Measurements from ENCODE around the gene INHA. TPM values are rescaled to one million over a fixed set of nuclear protein-coding genes. Genes with fewer than 3 reads are reported as not detected.

INHA gene
- total RNA-seq, 1 donor from 2014 or later = not detected

DNA sequence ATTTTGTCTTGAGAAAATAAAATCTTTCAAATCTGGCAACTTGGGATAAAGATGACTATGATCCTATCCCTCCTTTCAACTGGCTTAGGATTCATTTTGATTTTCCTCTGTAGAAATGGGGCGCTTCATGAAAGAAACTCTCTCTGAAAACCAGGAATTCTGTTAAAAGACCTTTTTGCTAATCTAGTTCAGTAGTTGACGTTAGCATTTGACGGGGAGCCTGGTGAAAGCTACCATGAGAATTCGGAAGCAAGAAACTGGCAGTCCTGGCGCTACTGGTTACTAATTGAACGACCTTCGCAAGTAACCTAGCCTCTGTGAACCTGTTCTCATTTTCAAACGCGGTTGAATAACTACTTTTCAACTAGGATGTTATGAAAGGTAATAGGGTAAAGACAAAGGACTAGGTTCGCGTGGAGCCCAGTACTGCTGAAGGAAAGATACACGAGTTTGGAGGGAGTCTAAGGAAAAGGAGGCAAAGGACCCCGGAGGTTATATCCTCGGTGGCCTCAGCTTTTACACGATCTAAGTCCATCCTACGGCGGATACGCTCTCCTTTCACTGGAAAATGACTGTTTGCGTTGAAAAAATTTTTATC is 24.9 kb downstream of the INHA start:
- H3K4me3 Mint-ChIP-seq = peak overlapping the region; percentile 96
- ChIA-PET POLR2A (interaction anchor here (0.8 to 2.3 kb wide), 6 partner anchors 18 to 319 kb away, joined by 3 to 14 read pairs (median 4); partner anchors contain the start of genes CHPF, DNPEP and TMEM198), CTCF (interaction anchor here (1.1 to 1.7 kb wide), 3 partner anchors 37 to 101 kb away, joined by 3 to 4 read pairs (median 3); partner anchors contain the start of gene CHPF)
- H3K27me3 Mint-ChIP-seq = peaks cover 15% of the 10 kb centered on the region
- TF ChIP-seq, protein P1, sequence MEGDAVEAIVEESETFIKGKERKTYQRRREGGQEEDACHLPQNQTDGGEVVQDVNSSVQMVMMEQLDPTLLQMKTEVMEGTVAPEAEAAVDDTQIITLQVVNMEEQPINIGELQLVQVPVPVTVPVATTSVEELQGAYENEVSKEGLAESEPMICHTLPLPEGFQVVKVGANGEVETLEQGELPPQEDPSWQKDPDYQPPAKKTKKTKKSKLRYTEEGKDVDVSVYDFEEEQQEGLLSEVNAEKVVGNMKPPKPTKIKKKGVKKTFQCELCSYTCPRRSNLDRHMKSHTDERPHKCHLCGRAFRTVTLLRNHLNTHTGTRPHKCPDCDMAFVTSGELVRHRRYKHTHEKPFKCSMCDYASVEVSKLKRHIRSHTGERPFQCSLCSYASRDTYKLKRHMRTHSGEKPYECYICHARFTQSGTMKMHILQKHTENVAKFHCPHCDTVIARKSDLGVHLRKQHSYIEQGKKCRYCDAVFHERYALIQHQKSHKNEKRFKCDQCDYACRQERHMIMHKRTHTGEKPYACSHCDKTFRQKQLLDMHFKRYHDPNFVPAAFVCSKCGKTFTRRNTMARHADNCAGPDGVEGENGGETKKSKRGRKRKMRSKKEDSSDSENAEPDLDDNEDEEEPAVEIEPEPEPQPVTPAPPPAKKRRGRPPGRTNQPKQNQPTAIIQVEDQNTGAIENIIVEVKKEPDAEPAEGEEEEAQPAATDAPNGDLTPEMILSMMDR (IDR thresholded peaks at IDR 0.05) = no peak
- DNase-seq = no peak
- ATAC-seq (ENCODE audit: low read depth) = no peak
- peaks cover 23% of the 10 kb centered on the region for H3K4me1 Mint-ChIP-seq
- intact Hi-C loops (cut with micrococcal nuclease) = loop anchor here (1.0 to 5.0 kb wide), 7 partner anchors 45 to 420 kb away; partner anchors contain the start of genes CHPF, CNPPD1, DNPEP and GMPPA
- H3K27ac Mint-ChIP-seq = peak overlapping the region; percentile 97
- H3K9me3 Mint-ChIP-seq = no peaks in the 10 kb centered on the region
- peaks cover 26% of the 10 kb centered on the region for H3K36me3 Mint-ChIP-seq (ENCODE audit: low read depth)

DNA sequence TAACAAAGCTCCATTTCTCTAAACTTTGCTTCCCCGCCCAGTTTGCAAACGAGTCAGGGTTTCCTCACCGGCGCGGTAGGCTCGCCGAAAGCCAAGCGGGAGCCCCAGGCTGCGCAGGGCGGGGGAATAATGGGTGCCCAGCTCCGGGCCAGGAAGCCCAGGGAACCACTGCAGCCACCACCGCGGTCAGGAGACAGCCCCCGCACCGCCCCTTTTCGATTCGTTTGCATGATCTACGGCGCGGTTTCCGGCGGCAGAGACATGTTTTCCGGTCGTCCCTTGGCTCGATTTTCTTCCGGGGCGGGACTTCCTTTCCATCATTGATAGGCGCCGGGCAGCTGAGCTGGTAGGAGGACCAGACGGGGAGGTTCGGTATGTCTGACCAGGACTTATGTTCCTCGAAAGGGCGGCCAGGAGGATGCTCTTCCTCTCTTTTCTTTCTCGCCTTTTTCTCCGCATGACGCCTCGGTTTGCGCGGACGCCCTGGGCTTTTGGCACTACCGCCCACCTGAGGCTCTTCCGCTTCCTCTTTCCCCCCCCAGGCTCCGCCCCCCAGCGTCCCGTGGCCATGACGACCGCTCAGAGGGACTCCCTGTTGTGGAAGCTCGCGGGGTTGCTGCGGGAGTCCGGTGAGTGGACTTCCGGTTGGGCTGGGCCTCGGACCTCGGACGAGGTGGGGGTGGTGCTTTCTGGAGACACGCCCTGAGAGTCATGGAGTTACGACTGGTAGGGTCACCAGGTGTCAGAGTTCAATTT is 25.6 kb downstream of the INHA start, which contains the start of gene STK11IP:
Gene STK11IP, plus strand, starts transcription at position 306 of the 756 bp plus-strand sequence. Its CDS starts 263 bp downstream, at position 569.
- ChIA-PET CTCF (interaction anchor here (1.1 kb wide), 2 partner anchors 38 to 102 kb away, joined by 3 read pairs; a partner anchor contains a TSS), POLR2A (interaction anchor here (0.6 to 2.3 kb wide), 7 partner anchors 17 to 319 kb away, joined by 3 to 14 read pairs (median 4); partner anchors contain the start of genes CHPF, DNPEP and TMEM198)
- no peaks in the 10 kb centered on the region for H3K9me3 Mint-ChIP-seq
- peaks cover 31% of the 10 kb centered on the region for H3K36me3 Mint-ChIP-seq (ENCODE audit: low read depth)
- peak; percentile 91 for ATAC-seq (ENCODE audit: low read depth)
- peaks cover 23% of the 10 kb centered on the region for H3K4me1 Mint-ChIP-seq
- intact Hi-C loops (cut with micrococcal nuclease) = loop anchor here (1.0 to 5.0 kb wide), 7 partner anchors 45 to 420 kb away; partner anchors contain the start of genes CHPF, CNPPD1, DNPEP and GMPPA
- TF ChIP-seq, protein P1 (IDR thresholded peaks at IDR 0.05) = no peak
- H3K27ac Mint-ChIP-seq = peak within 1 kb of the TSS; percentile 97
- peak; percentile 83 for DNase-seq
- H3K27me3 Mint-ChIP-seq = peaks cover 13% of the 10 kb centered on the region
- H3K4me3 Mint-ChIP-seq = peak within 1 kb of the TSS; percentile 96

DNA sequence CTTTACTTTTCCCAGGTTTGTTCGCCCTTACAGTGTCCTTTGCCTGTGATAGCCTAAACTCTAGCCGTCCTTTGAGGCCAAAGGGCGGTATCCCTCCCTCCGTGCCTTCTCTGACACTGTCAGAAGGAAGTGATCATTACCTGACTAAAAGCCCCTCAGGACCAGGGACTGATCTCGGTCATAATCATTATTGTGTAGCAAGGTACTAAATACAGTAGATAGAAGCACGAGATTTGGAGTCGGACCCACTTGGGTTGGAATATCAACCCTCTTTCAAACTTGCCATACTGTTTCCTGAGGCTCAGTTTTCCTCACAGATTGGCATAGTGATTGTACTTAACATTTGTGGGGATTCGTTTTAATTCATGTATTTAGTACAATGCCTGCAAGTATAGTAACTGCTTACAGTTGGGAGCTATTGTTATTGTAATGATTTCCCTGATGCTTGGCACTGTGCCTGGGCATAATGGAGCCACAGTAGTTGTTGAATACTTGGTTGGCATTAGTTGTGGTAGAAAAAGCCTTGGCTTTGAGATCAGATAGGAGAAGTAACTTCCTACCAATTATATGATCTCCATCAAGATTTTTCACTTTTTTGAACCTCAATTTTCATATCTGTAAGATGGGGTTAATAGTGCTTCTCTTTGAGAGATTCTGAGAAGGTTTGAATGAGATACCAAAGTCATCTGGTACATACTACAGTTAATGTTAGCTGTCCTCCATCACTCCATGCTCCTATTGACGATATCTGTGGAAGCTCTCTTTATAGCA is 26.4 kb downstream of the INHA start:
- CTCF ChIA-PET = no interaction called here
- intact Hi-C loops (cut with micrococcal nuclease) = loop anchor here (5.0 kb wide), 1 partner anchor 421 kb away; the partner anchor contains the start of genes CNPPD1 and RETREG2

DNA sequence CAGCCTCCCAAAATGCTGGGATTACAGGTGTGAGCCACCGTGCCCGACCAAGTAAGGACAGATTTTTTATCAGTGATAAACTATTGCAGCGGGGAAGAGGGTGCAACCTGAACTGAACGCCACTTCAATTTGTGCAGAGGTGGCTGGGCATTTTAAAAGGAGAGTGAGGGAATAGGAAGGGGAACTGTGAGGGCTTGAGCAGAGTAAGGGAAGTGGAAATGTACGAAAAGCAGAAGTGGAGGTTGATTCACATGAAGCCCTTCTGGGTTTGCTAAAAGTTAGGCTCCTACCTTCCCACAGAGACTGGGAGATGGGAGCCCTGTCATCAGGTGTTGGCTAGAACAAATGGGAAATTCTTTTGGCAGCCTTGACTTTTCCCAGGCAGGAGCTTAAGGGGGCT is 31.7 kb downstream of the INHA start:
- H3K4me1 Mint-ChIP-seq = peaks cover 19% of the 10 kb centered on the region
- peaks cover 65% of the 10 kb centered on the region for H3K36me3 Mint-ChIP-seq (ENCODE audit: low read depth)
- H3K4me3 Mint-ChIP-seq = no peak overlapping the region
- H3K27ac Mint-ChIP-seq = peak overlapping the region; percentile 65
- ChIA-PET POLR2A (no interaction called here), CTCF (no interaction called here)
- DNase-seq (no peak), ATAC-seq (ENCODE audit: low read depth) (peak; percentile 77)
- H3K9me3 Mint-ChIP-seq = no peaks in the 10 kb centered on the region
- TF ChIP-seq, protein P1 (IDR thresholded peaks at IDR 0.05) = no peak
- intact Hi-C loops (cut with micrococcal nuclease) = no loop called here
- H3K27me3 Mint-ChIP-seq = no peaks in the 10 kb centered on the region

More for the DNA sequence above, 26.4 kb downstream of the INHA start:
- TF ChIP-seq, protein P1 (IDR thresholded peaks at IDR 0.05) = no peak
- Mint-ChIP-seq H3K4me1 (peaks cover 26% of the 10 kb centered on the region), H3K27ac (peak overlapping the region; percentile 97), H3K9me3 (no peaks in the 10 kb centered on the region), H3K27me3 (peaks cover 5% of the 10 kb centered on the region), H3K4me3 (peak overlapping the region; percentile 96), H3K36me3 (ENCODE audit: low read depth) (peaks cover 32% of the 10 kb centered on the region)
- POLR2A ChIA-PET = interaction anchor here (0.6 to 2.3 kb wide), 3 partner anchors 55 to 210 kb away, joined by 4 to 14 read pairs (median 9); partner anchors contain the start of genes CHPF, DNPEP and TMEM198
- DNase-seq (no peak), ATAC-seq (ENCODE audit: low read depth) (no peak)

All from activated B cell treated with CpG ODN at 0.5 μM for 24 hours (primary cell).